Brain microvascular endothelial cell (primary cell): ENCODE data around the gene TMEM151B.

Experiments
- DNase-seq: peaks from one replicate; pipeline ENCODE4 v3.0.0-alpha.2; 2020
- H3K27ac ChIP-seq: fragments of 250-450 bp; sonication (Bioruptor Pico); 2 replicates; pipeline ENCODE4 v1.5.1; 2020; ENCODE audit warnings: mild to moderate bottlenecking, moderate library complexity
- H3K27me3 ChIP-seq: fragments of 250-450 bp; sonication (Bioruptor Pico); replicated peaks from 2 replicates; pipeline ENCODE4 v1.5.1; 2020; ENCODE audit warnings: mild to moderate bottlenecking
- H3K36me3 ChIP-seq: fragments of 250-450 bp; sonication (Bioruptor Pico); replicated peaks from 2 replicates; pipeline ENCODE4 v1.5.1; 2020; ENCODE audit warnings: mild to moderate bottlenecking
- H3K4me3 ChIP-seq: 2 replicates; pipeline ENCODE4 v1.5.1; 2011; ENCODE audit warnings: low read depth, mild to moderate bottlenecking, control low read depth, low read length, moderate library complexity
- in situ Hi-C: cut with HindIII; loops from 2 replicates; pipeline ENCODE4 v1.10.0; 2017; ENCODE audit warnings: low sequenced_read_pairs, low pct_ligation_motif_present
- TF ChIP-seq, protein P1 (sequence below): IDR thresholded peaks from 2 replicates; pipeline ENCODE4 v1.5.1; 2011; ENCODE audit warnings: low read depth, mild to moderate bottlenecking, moderate library complexity, low read length, control low read depth, inconsistent platforms; ENCODE audit errors: missing control alignments

The TMEM151B gene

DNA sequence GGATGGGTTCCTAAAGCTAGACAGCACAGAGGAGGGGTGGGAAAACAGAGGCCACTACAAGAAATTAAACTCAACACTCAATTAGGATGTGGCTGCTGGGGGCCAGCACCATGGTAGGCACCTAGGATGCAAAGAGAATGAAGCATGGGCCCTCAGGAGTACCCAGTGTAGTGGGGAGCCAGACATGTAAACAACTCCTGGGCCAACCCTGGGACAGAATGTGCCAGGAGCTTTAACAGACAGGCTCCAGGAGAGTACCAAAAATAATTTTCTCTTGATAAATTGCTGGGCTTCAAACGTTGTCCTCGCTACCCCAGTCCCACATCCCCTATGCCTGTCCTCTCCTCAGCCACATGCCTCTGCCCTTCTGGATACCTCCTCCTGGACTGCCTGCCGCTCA lies 1.7 kb downstream of the TMEM151B start:
- H3K27me3 ChIP-seq, result peaks cover 51% of the 10 kb centered on the region
- H3K36me3 ChIP-seq, result no peaks in the 10 kb centered on the region
- no peak for DNase-seq
- in situ Hi-C loops, result no loop called here
- H3K4me3 ChIP-seq, result no peak overlapping the region
- TF ChIP-seq, protein P1, sequence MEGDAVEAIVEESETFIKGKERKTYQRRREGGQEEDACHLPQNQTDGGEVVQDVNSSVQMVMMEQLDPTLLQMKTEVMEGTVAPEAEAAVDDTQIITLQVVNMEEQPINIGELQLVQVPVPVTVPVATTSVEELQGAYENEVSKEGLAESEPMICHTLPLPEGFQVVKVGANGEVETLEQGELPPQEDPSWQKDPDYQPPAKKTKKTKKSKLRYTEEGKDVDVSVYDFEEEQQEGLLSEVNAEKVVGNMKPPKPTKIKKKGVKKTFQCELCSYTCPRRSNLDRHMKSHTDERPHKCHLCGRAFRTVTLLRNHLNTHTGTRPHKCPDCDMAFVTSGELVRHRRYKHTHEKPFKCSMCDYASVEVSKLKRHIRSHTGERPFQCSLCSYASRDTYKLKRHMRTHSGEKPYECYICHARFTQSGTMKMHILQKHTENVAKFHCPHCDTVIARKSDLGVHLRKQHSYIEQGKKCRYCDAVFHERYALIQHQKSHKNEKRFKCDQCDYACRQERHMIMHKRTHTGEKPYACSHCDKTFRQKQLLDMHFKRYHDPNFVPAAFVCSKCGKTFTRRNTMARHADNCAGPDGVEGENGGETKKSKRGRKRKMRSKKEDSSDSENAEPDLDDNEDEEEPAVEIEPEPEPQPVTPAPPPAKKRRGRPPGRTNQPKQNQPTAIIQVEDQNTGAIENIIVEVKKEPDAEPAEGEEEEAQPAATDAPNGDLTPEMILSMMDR, result no peak
- H3K27ac ChIP-seq, result no peak overlapping the region

DNA sequence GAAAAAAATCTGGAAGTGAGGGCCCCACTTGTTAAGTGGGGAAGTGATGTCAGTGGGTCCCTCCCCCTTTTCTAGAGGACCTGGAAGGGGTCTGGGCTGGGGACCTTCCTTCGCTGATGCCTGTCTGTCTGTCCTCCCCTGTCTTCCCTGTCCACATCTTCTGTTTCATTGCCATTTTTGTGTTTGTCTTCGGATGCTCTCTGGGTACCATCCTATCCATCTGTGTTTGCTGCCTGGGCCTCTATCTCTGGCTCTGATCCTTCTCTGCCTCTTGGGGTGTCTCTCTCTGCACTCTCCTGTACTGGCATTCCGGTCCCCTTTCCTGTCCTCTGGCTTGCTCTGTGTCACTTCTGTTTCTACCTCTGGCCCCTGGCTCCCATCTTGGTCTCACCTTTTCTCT lies 2.3 kb downstream of the TMEM151B start:
- Histone ChIP-seq H3K4me3 (no peak overlapping the region), H3K36me3 (no peaks in the 10 kb centered on the region), H3K27me3 (peaks cover 54% of the 10 kb centered on the region), H3K27ac (no peak overlapping the region)
- DNase-seq, result no peak
- in situ Hi-C loops, result no loop called here
- TF ChIP-seq, protein P1, result no peak

DNA sequence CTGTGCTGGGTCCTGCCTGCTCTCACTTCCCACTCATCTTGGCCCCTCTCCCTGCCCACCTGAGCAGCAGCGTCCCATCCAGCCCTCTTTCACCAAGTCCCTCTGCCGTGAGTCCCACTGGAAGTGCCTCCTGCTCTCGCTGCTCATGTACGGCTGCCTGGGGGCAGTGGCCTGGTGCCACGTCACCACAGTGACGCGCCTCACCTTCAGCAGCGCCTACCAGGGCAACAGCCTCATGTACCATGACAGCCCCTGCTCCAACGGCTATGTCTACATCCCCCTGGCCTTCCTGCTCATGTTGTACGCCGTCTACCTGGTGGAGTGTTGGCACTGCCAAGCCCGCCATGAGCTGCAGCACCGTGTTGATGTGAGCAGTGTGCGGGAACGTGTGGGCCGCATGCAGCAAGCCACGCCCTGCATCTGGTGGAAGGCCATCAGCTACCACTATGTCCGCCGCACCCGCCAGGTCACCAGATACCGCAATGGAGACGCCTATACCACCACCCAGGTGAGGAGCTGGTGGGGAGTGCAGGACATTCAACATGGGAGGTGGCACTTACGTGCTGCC lies 2.8 kb downstream of the TMEM151B start:
- TF ChIP-seq, protein P1, result no peak
- in situ Hi-C loops, result no loop called here
- Histone ChIP-seq H3K27ac (no peak overlapping the region), H3K27me3 (peaks cover 54% of the 10 kb centered on the region), H3K4me3 (no peak overlapping the region), H3K36me3 (no peaks in the 10 kb centered on the region)
- DNase-seq, result no peak

DNA sequence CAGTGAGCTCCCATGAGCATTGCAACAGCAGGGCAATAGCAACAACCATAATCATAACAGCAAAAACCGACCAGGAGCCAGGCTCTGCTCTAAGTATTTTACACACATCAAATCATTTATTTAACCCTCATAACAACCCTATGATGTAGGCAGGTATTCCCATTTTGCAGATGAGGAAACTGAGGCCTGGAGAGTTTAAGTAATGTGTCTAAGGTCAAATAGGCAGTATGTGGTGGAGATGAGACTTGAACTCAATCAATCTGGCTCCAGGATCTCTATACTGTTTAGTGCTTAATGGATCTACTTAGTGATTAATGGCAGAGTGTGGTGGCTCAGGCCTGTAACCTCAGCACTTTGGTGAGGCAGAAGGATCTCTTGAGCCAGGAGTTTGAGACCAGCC lies 3.4 kb downstream of the TMEM151B start:
- H3K27me3 ChIP-seq, result peaks cover 51% of the 10 kb centered on the region
- no peak overlapping the region for H3K4me3 ChIP-seq
- no peak for DNase-seq
- in situ Hi-C loops, result no loop called here
- no peak overlapping the region for H3K27ac ChIP-seq
- TF ChIP-seq, protein P1, result no peak
- H3K36me3 ChIP-seq, result no peaks in the 10 kb centered on the region

DNA sequence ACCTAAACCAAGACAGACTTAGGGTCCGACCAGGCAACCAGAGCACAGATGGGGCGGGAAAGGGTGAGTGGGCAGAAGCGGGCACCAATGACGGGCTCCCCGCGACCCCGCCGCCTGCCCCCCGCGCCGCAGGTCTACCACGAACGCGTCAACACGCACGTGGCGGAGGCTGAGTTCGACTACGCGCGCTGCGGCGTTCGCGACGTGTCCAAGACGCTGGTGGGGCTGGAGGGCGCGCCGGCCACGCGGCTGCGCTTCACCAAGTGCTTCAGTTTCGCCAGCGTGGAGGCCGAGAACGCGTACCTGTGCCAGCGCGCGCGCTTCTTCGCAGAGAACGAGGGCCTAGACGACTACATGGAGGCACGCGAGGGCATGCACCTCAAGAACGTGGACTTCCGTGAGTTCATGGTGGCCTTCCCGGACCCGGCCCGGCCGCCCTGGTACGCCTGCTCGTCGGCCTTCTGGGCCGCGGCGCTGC lies 5.1 kb downstream of the TMEM151B start:
- H3K36me3 ChIP-seq, result no peaks in the 10 kb centered on the region
- no peak overlapping the region for H3K27ac ChIP-seq
- no peak for DNase-seq
- TF ChIP-seq, protein P1, result no peak
- H3K27me3 ChIP-seq, result peaks cover 35% of the 10 kb centered on the region
- in situ Hi-C loops, result no loop called here
- H3K4me3 ChIP-seq, result no peak overlapping the region
